HCT116 (cell line): ENCODE measurements around the gene SAMD9L. TPM values are rescaled to one million over a fixed set of nuclear protein-coding genes. Genes with fewer than 3 reads are reported as not detected.

ENCODE experiments used
- ATAC-seq: fragments of 200-7000 bp; cut with Tn5 transposase; 2 replicates; pipeline ENCODE4 v1.9.1; 2020; ENCODE audit warnings: mild to moderate bottlenecking, moderate library complexity
- BruUV-seq: library from RNA; stranded (reverse); fragments of 400-500 nt; replicated peaks from 2 replicates; lab custom pipeline; 2021; lab: Mats Ljungman, UMichigan
- CTCF ChIA-PET: fragments of 300-600 bp; sonication (Branson Sonifier 250); formaldehyde crosslinking; loops from one replicate; lab custom pipeline; 2021; ENCODE audit warnings: antibody characterized with exemption; lab: Charles Lee
- POLR2A ChIA-PET: fragments of 300-600, 350-600 bp; sonication (Branson Sonifier 250); formaldehyde crosslinking; loops from one replicate; lab custom pipeline; 2021; ENCODE audit warnings: antibody characterized with exemption; lab: Charles Lee
- RAD21 ChIA-PET, 2 experiments: fragments of 300-600 bp; sonication (Branson Sonifier 250); formaldehyde crosslinking; loops; one replicate each; lab custom pipeline; 2023; ENCODE audit warnings: low total read pairs in 2 of 2; ENCODE audit not compliant: uncharacterized antibody in 2 of 2, unreplicated experiment in 2 of 2, low non-redundant PET in 1 of 2; lab: Charles Lee
- DNase-seq: peaks from one replicate; pipeline ENCODE4 v3.0.0-alpha.2; 2010; ENCODE audit warnings: low read depth, low spot score
- H2AFZ ChIP-seq: fragments of 200-600 bp; shearing (Covaris generic), sonication (generic); 2 replicates; pipeline ENCODE4 v1.6.1; 2017; ENCODE audit warnings: low read depth, mixed run types, mixed read lengths, antibody characterized with exemption, low read length; ENCODE audit not compliant: poor library complexity, severe bottlenecking
- H3K27ac ChIP-seq: 2 replicates; pipeline ENCODE4 v1.5.1; 2012; ENCODE audit warnings: low read depth, low read length
- H3K27me3 ChIP-seq: fragments of 200-600 bp; sonication (generic); 2 replicates; pipeline ENCODE4 v1.6.1; 2016; ENCODE audit warnings: mixed run types, low read length, mixed read lengths; ENCODE audit not compliant: insufficient read depth
- H3K36me3 ChIP-seq, 2 experiments: fragments of 200-500 bp in 1 of 2; fragments of 200-600 bp in 1 of 2; sonication (Bioruptor generic) in 1 of 2; sonication (generic) in 1 of 2; 2 replicates each; pipeline versions ENCODE4 v1.5.1 to v1.6.1; 2014 to 2016; ENCODE audit warnings: low read length in 2 of 2, inconsistent platforms in 1 of 2, mixed read lengths in 1 of 2, mixed run types in 1 of 2; ENCODE audit not compliant: insufficient read depth in 2 of 2, control insufficient read depth in 1 of 2
- H3K4me1 ChIP-seq, 2 experiments: fragments of 200-600 bp in 1 of 2; sonication (generic) in 1 of 2; 2 replicates each; pipeline versions ENCODE4 v1.5.1 to v1.6.1; 2012 to 2017; ENCODE audit warnings: low read length in 2 of 2, inconsistent platforms in 1 of 2, mild to moderate bottlenecking in 1 of 2, mixed read lengths in 1 of 2, mixed run types in 1 of 2, moderate library complexity in 1 of 2; ENCODE audit not compliant: insufficient read depth in 2 of 2, control insufficient read depth in 1 of 2
- H3K4me2 ChIP-seq: fragments of 200-600 bp; sonication (generic); 2 replicates; pipeline ENCODE4 v1.6.1; 2017; ENCODE audit warnings: mixed run types, low read length, mixed read lengths
- H3K4me3 ChIP-seq, 2 experiments: fragments of 200-600 bp in 1 of 2; sonication (generic) in 1 of 2; replicated peaks in 1 of 2; 2 replicates each; pipeline ENCODE4 v1.5.1; 2011 to 2016; ENCODE audit warnings: low read length in 2 of 2, control low read depth in 1 of 2, low read depth in 1 of 2, mild to moderate bottlenecking in 1 of 2, mixed read lengths in 1 of 2, mixed run types in 1 of 2
- H3K79me2 ChIP-seq: fragments of 200-600 bp; sonication (generic); 2 replicates; pipeline ENCODE4 v1.6.1; 2017; ENCODE audit warnings: mild to moderate bottlenecking, mixed run types, low read length, moderate library complexity, mixed read lengths; ENCODE audit not compliant: insufficient read depth
- H3K9ac ChIP-seq: fragments of 200-600 bp; sonication (generic); 2 replicates; pipeline ENCODE4 v1.6.1; 2016; ENCODE audit warnings: low read length, mixed read lengths
- H3K9me2 ChIP-seq: fragments of 200-600 bp; sonication (generic), shearing (Covaris generic); 2 replicates; pipeline ENCODE4 v1.6.1; 2017; ENCODE audit warnings: mixed run types, mild to moderate bottlenecking, moderate library complexity; ENCODE audit not compliant: insufficient read depth
- H3K9me3 ChIP-seq, 2 experiments: fragments of 200-500 bp in 1 of 2; fragments of 200-600 bp in 1 of 2; sonication (Bioruptor generic) in 1 of 2; sonication (generic) in 1 of 2; 2 replicates each; pipeline ENCODE4 v1.6.1; 2014 to 2017; ENCODE audit warnings: low read length in 2 of 2, mixed read lengths in 2 of 2, inconsistent platforms in 1 of 2, low read depth in 1 of 2, mild to moderate bottlenecking in 1 of 2, mixed run types in 1 of 2, moderate library complexity in 1 of 2; ENCODE audit not compliant: control insufficient read depth in 1 of 2, insufficient read depth in 1 of 2
- H4K20me1 ChIP-seq: fragments of 200-600 bp; sonication (generic), shearing (Covaris generic); 2 replicates; pipeline ENCODE4 v1.6.1; 2017; ENCODE audit warnings: mixed run types, mild to moderate bottlenecking, moderate library complexity; ENCODE audit not compliant: insufficient read depth
- EZH2 ChIP-seq: fragments of 200-600 bp; sonication (generic); IDR thresholded peaks from 2 replicates; pipeline ENCODE4 v1.6.1; 2017; ENCODE audit warnings: antibody characterized with exemption, mixed run types
- FOSL1 ChIP-seq: IDR thresholded peaks from 2 replicates; pipeline ENCODE4 v1.6.1; 2012; ENCODE audit warnings: low read depth
- POLR2A ChIP-seq: IDR thresholded peaks from 2 replicates; pipeline ENCODE4 v1.7.0; 2011; ENCODE audit warnings: borderline replicate concordance; ENCODE audit not compliant: insufficient read depth, insufficient read length; ENCODE audit errors: extremely low read depth
- RAD21 ChIP-seq: IDR thresholded peaks from 2 replicates; pipeline ENCODE4 v1.6.1; 2012; ENCODE audit warnings: low read depth, mild to moderate bottlenecking
- ZNF274 ChIP-seq: fragments of 200-500 bp; sonication (Bioruptor generic); IDR thresholded peaks from 2 replicates; pipeline ENCODE4 v1.6.1; 2014; ENCODE audit warnings: mild to moderate bottlenecking, low read depth, low read length, inconsistent platforms
- intact Hi-C: fragments of 100-400 bp; cut with micrococcal nuclease; formaldehyde crosslinking; loops from 2 replicates; pipeline ENCODE4 v1.10.0; 2022
- total RNA-seq: library from RNA; stranded (reverse); gene quantifications from one replicate; pipeline ENCODE4 v1.2.1, GENCODE V29; 2021; ENCODE audit not compliant: unreplicated experiment
- TF ChIP-seq, protein P1 (sequence below): IDR thresholded peaks from 2 replicates; pipeline ENCODE4 v1.6.1; 2012
- TF ChIP-seq, protein P2 (sequence below), 3 experiments: fragments of 200-600 bp in 1 of 3; sonication (generic) in 1 of 3; IDR thresholded peaks in 2 of 3; conservative IDR thresholded peaks in 1 of 3; 2 replicates each; pipeline ENCODE4 v1.5.1; 2012 to 2017; ENCODE audit warnings: low read depth in 2 of 3, low read length in 2 of 3, antibody characterized with exemption in 1 of 3, borderline replicate concordance in 1 of 3, control low read depth in 1 of 3, mild to moderate bottlenecking in 1 of 3, mixed read lengths in 1 of 3, mixed run types in 1 of 3, moderate library complexity in 1 of 3; ENCODE audit not compliant: insufficient read depth in 1 of 3

The SAMD9L gene
- total RNA-seq, 1 experiment from 2014 or later = 0.15 TPM

DNA sequence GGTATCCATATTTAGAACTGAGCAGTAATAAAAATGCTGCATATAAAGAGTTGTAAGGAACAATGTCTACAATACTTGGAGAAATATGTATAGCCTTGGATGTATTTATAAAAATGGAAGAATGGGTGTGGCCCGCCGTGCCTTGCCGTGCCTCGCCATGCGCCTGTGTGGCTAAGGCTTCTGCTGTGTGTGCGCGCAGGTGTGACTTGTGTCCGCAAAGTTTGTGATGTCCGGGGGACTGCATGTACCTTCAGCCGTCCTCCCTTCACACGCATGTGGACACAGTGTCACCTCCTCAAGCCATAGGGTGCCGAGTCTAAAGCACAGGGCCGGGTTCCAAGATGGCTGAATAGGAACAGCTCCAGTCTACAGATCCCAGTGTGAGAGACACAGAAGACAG is 40.2 kb downstream of the SAMD9L start (continued):
- TF ChIP-seq EZH2 (no peak), FOSL1 (no peak)

DNA sequence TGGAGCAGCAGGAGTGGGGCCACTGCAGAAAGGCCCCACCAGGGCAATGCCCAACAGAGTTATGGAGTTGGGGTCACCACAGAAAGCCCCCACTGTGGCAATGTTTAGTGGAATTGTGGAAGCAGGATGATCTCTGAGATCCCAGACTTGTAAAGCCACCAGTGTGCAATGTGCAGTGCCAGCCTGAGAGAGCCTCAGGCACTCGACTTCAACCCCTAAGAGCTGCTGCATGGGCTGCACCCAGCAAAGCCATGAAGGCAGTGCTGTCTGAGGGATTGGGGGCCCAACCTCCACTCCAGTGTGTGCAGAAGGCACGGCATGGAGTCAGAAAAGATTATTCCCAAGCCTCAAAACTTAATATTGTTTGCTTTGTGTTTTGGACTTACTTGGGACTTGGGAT is 50.8 kb downstream of the SAMD9L start:
- no TSS peak for BruUV-seq
- ChIA-PET POLR2A (no interaction called here), CTCF (no interaction called here), RAD21 (no interaction called here)
- Histone ChIP-seq H3K4me3 (no peak overlapping the region), H3K27me3 (no peaks in the 10 kb centered on the region), H3K4me1 (no peaks in the 10 kb centered on the region), H3K9me2 (no peaks in the 10 kb centered on the region), H3K27ac (no peak overlapping the region), H4K20me1 (no peaks in the 10 kb centered on the region), H3K9me3 (no peaks in the 10 kb centered on the region), H3K79me2 (no peaks in the 10 kb centered on the region), H2AFZ (no peak overlapping the region), H3K9ac (no peak overlapping the region), H3K36me3 (no peaks in the 10 kb centered on the region), H3K4me2 (no peak overlapping the region)
- TF ChIP-seq, protein P1, sequence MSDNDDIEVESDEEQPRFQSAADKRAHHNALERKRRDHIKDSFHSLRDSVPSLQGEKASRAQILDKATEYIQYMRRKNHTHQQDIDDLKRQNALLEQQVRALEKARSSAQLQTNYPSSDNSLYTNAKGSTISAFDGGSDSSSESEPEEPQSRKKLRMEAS = no peak
- no peak for TF ChIP-seq POLR2A
- DNase-seq (no peak), ATAC-seq (no peak)
- intact Hi-C loops = no loop called here

DNA sequence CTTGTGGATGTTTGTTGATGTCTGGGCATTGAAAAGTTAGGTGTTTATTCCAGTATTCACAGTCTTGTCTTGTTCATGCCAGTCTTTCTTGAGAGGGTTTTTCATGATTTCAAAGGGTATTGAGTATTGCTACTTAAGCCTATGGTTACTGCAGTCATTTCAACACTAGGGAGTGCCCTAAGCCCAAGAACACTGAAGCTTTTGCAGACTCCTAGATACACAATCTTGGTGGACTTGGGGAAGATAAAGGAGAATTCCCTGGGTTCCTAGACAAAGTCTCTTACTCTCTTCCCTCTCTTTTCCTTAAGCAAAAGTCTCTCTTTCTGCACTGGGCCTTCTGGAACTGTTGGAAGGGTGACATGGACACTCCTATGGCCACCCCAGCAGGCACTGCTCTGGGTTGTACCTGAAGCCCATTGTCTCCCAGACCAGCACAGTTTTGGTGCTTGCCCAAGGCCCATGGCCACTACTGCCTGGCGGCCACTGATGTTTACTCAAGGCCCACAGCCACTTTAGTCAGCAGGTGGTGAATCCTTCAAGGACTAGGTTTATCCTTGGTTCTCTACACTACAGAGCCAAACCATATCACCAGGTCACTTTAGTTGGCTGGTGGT is 55.3 kb downstream of the SAMD9L start:
- H4K20me1 ChIP-seq = no peaks in the 10 kb centered on the region
- CTCF ChIA-PET = no interaction called here
- H2AFZ ChIP-seq = no peak overlapping the region
- H3K9me3 ChIP-seq = no peaks in the 10 kb centered on the region
- no peaks in the 10 kb centered on the region for H3K4me1 ChIP-seq
- ATAC-seq = peak; percentile 81
- no TSS peak for BruUV-seq
- TF ChIP-seq, protein P2, sequence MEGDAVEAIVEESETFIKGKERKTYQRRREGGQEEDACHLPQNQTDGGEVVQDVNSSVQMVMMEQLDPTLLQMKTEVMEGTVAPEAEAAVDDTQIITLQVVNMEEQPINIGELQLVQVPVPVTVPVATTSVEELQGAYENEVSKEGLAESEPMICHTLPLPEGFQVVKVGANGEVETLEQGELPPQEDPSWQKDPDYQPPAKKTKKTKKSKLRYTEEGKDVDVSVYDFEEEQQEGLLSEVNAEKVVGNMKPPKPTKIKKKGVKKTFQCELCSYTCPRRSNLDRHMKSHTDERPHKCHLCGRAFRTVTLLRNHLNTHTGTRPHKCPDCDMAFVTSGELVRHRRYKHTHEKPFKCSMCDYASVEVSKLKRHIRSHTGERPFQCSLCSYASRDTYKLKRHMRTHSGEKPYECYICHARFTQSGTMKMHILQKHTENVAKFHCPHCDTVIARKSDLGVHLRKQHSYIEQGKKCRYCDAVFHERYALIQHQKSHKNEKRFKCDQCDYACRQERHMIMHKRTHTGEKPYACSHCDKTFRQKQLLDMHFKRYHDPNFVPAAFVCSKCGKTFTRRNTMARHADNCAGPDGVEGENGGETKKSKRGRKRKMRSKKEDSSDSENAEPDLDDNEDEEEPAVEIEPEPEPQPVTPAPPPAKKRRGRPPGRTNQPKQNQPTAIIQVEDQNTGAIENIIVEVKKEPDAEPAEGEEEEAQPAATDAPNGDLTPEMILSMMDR (IDR thresholded peaks at IDR 0.05 in 2 of 3, conservative IDR thresholded peaks at IDR 0.05 in 1 of 3; ENCODE audit: borderline replicate concordance in 1 of 3, insufficient read depth in 1 of 3, low read depth in 2 of 3, low read length in 2 of 3) = peak; percentile 43 to 54 (median 50); a peak in 5 of 6 replicates
- TF ChIP-seq RAD21 (peak; percentile 73), ZNF274 (no peak)
- TF ChIP-seq, all 23 proteins: peak for 2
- Histone ChIP-seq H3K79me2 (no peaks in the 10 kb centered on the region), H3K36me3 (no peaks in the 10 kb centered on the region), H3K27me3 (no peaks in the 10 kb centered on the region), H3K4me2 (no peak overlapping the region), H3K4me3 (no peak overlapping the region), H3K9me2 (no peaks in the 10 kb centered on the region), H3K27ac (no peak overlapping the region), H3K9ac (no peak overlapping the region)
- POLR2A ChIA-PET = no interaction called here
- RAD21 ChIA-PET = no interaction called here
- DNase-seq = peak; percentile 21
- intact Hi-C loops = loop anchor here (1.0 to 5.0 kb wide), 2 partner anchors 135 to 459 kb away; no protein-coding TSS in a partner anchor
